ENCODE results near the gene SYT3. TPM values are rescaled to one million over a fixed set of nuclear protein-coding genes. Genes with fewer than 3 reads are reported as not detected.

Gene SYT3
- total RNA-seq, 1 donor from 2014 or later: 0.22 TPM

- intact Hi-C loops (cut with micrococcal nuclease): no loop called here
- peaks cover 70% of the 10 kb centered on the region for H3K27me3 ChIP-seq (ENCODE audit: low read depth)
- DNase-seq: no peak
- no peaks in the 10 kb centered on the region for H3K4me1 ChIP-seq
- H3K9me3 ChIP-seq (replicated peaks): peaks cover 33% of the 10 kb centered on the region
- H3K4me3 ChIP-seq: no peak overlapping the region
- peaks cover 7% of the 10 kb centered on the region for H3K36me3 ChIP-seq
- TF ChIP-seq CTCF (IDR thresholded peaks at IDR 0.05; ENCODE audit: borderline replicate concordance): no peak
- no peak overlapping the region for H3K27ac ChIP-seq (replicated peaks)
These were observed 7.4 kb downstream of the SYT3 start for GRCh38 chr19:50632151-50632835.

- Histone ChIP-seq H3K4me3 (no peak overlapping the region), H3K4me1 (no peaks in the 10 kb centered on the region), H3K27me3 (ENCODE audit: low read depth) (peaks cover 59% of the 10 kb centered on the region), H3K36me3 (peaks cover 7% of the 10 kb centered on the region), H3K9me3 (replicated peaks) (peaks cover 24% of the 10 kb centered on the region), H3K27ac (replicated peaks) (no peak overlapping the region)
- DNase-seq: no peak
- no peak for TF ChIP-seq CTCF (IDR thresholded peaks at IDR 0.05; ENCODE audit: borderline replicate concordance)
- intact Hi-C loops (cut with micrococcal nuclease): no loop called here
These were observed 9.9 kb downstream of the SYT3 start for GRCh38 chr19:50629801-50630200.

- DNase-seq: no peak
- no peak overlapping the region for H3K27ac ChIP-seq (replicated peaks)
- H3K27me3 ChIP-seq (ENCODE audit: low read depth): peaks cover 59% of the 10 kb centered on the region
- TF ChIP-seq CTCF (IDR thresholded peaks at IDR 0.05; ENCODE audit: borderline replicate concordance): no peak
- no peaks in the 10 kb centered on the region for H3K4me1 ChIP-seq
- intact Hi-C loops (cut with micrococcal nuclease): no loop called here
- peaks cover 6% of the 10 kb centered on the region for H3K36me3 ChIP-seq
- H3K4me3 ChIP-seq: no peak overlapping the region
- peaks cover 18% of the 10 kb centered on the region for H3K9me3 ChIP-seq (replicated peaks)
These were observed 10.5 kb downstream of the SYT3 start for GRCh38 chr19:50629194-50629593.

- H3K36me3 ChIP-seq: peaks cover under 1% of the 10 kb centered on the region
- TF ChIP-seq CTCF (IDR thresholded peaks at IDR 0.05; ENCODE audit: borderline replicate concordance): no peak
- H3K4me1 ChIP-seq: no peaks in the 10 kb centered on the region
- peaks cover 12% of the 10 kb centered on the region for H3K9me3 ChIP-seq (replicated peaks)
- no peak for DNase-seq
- no peak overlapping the region for H3K4me3 ChIP-seq
- no peak overlapping the region for H3K27ac ChIP-seq (replicated peaks)
- H3K27me3 ChIP-seq (ENCODE audit: low read depth): peaks cover 59% of the 10 kb centered on the region
- intact Hi-C loops (cut with micrococcal nuclease): no loop called here
These were observed 11.1 kb downstream of the SYT3 start for GRCh38 chr19:50628551-50628950.

- intact Hi-C loops (cut with micrococcal nuclease): no loop called here
- Histone ChIP-seq H3K4me3 (no peak overlapping the region), H3K27ac (replicated peaks) (no peak overlapping the region), H3K27me3 (ENCODE audit: low read depth) (peaks cover 59% of the 10 kb centered on the region), H3K9me3 (replicated peaks) (peaks cover 7% of the 10 kb centered on the region), H3K4me1 (no peaks in the 10 kb centered on the region), H3K36me3 (no peaks in the 10 kb centered on the region)
- no peak for DNase-seq
- no peak for TF ChIP-seq CTCF (IDR thresholded peaks at IDR 0.05; ENCODE audit: borderline replicate concordance)
These were observed 11.5 kb downstream of the SYT3 start for GRCh38 chr19:50628146-50628545.
